Uterus (tissue), 4 donors: ENCODE data around the gene ZFP57. TPM values are rescaled to one million over a fixed set of nuclear protein-coding genes. Genes with fewer than 3 reads are reported as not detected.
A peak's percentile ranks its signal among the peaks of the same experiment; 100 is the strongest.

ENCODE experiments used
- DNase-seq, 2 donors: peaks; one replicate each; pipeline ENCODE4 v3.0.0-alpha.2; 2019 to 2020
- H3K27ac ChIP-seq, 2 donors: fragments of 200-600 bp; sonication (generic); 1 replicate in 1 of 2; 2 replicates in 1 of 2; pipeline ENCODE4 v1.5.1; 2016 to 2018
- H3K27me3 ChIP-seq, 2 donors: fragments of 200-600 bp; sonication (generic); one replicate each; pipeline ENCODE4 v1.5.1; 2018 to 2019; ENCODE audit warnings: control low read depth in 1 of 2
- H3K36me3 ChIP-seq, 2 donors: fragments of 200-600 bp; sonication (generic); one replicate each; pipeline ENCODE4 v1.5.1; 2019; ENCODE audit warnings: control low read depth in 1 of 2
- H3K4me1 ChIP-seq, 2 donors: fragments of 200-600 bp; sonication (generic); one replicate each; pipeline ENCODE4 v1.5.1; 2018 to 2019; ENCODE audit warnings: control low read depth in 1 of 2
- H3K4me3 ChIP-seq, 2 donors: fragments of 200-600 bp; sonication (generic); 1 replicate in 1 of 2; 2 replicates in 1 of 2; pipeline ENCODE4 v1.5.1; 2018 to 2019; ENCODE audit warnings: mild to moderate bottlenecking in 1 of 2
- H3K9me3 ChIP-seq, 2 donors: fragments of 200-600 bp; sonication (generic); one replicate each; pipeline ENCODE4 v1.5.1; 2019; ENCODE audit warnings: control low read depth in 1 of 2
- CTCF ChIP-seq, 4 experiments: fragments of 200-600 bp in 2 of 4; fragments of 450-650 bp in 2 of 4; sonication (generic) in 2 of 4; IDR thresholded peaks; one replicate each; pipeline ENCODE4 v1.5.1; 2016 to 2019; ENCODE audit warnings: antibody characterized with exemption in 4 of 4, mild to moderate bottlenecking in 2 of 4, moderate library complexity in 1 of 4
- POLR2A ChIP-seq, 2 donors: fragments of 450-650 bp; IDR thresholded peaks; one replicate each; pipeline ENCODE4 v1.6.1; 2016; ENCODE audit warnings: antibody characterized with exemption in 2 of 2, mild to moderate bottlenecking in 1 of 2, moderate library complexity in 1 of 2
- intact Hi-C: fragments of 100-400 bp; cut with DNase I; formaldehyde crosslinking; loops from one replicate; pipeline ENCODE4 v1.15.1; 2023; ENCODE audit warnings: low total_unique reads
- total RNA-seq, 4 donors: library from RNA; depleted of rRNA in 3 of 4; stranded (reverse); fragments of >200 nt in 3 of 4; gene quantifications; one replicate each; pipeline versions ENCODE4 v1.1.0 to v1.2.4, GENCODE V29; 2014 to 2023
- donor health status: DM: yes; HTN: yes; CAD: no.

Gene ZFP57
- total RNA-seq, 4 donors from 2014 or later, result 0.24 TPM; not detected in 3

- no peak for DNase-seq
- H3K27ac ChIP-seq, result no peak overlapping the region
- intact Hi-C loops, result no loop called here
- H3K4me1 ChIP-seq, result no peaks in the 10 kb centered on the region
- H3K27me3 ChIP-seq, result no peaks in the 10 kb centered on the region
- no peak overlapping the region for H3K4me3 ChIP-seq
- no peaks in the 10 kb centered on the region for H3K9me3 ChIP-seq
- H3K36me3 ChIP-seq, result no peaks in the 10 kb centered on the region
- TF ChIP-seq CTCF (IDR thresholded peaks at IDR 0.05) (no peak), POLR2A (IDR thresholded peaks at IDR 0.05) (no peak)
Measured at GRCh38 chr6:29652198-29652584, 28.8 kb downstream of the ZFP57 start.

GRCh38 chr6:29651413-29652197, 29.3 kb downstream of the ZFP57 start:
- H3K36me3 ChIP-seq, result no peaks in the 10 kb centered on the region
- H3K27ac ChIP-seq, result no peak overlapping the region
- no peak for TF ChIP-seq POLR2A (IDR thresholded peaks at IDR 0.05)
- TF ChIP-seq CTCF (IDR thresholded peaks at IDR 0.05), result peak; percentile 42 to 60 (median 46)
- DNase-seq, result no peak
- H3K4me1 ChIP-seq, result no peaks in the 10 kb centered on the region
- intact Hi-C loops, result no loop called here
- H3K4me3 ChIP-seq, result no peak overlapping the region
- H3K27me3 ChIP-seq, result no peaks in the 10 kb centered on the region
- H3K9me3 ChIP-seq, result no peaks in the 10 kb centered on the region

- H3K4me3 ChIP-seq, result peak overlapping the region; percentile 45 to 48
- H3K4me1 ChIP-seq, result no peaks in the 10 kb centered on the region
- DNase-seq, result peak; percentile 98 to 99
- intact Hi-C loops, result no loop called here
- peak; percentile 68 to 79 for TF ChIP-seq POLR2A (IDR thresholded peaks at IDR 0.05)
- peak; percentile 88 to 90 (median 90) for TF ChIP-seq CTCF (IDR thresholded peaks at IDR 0.05)
- H3K9me3 ChIP-seq, result no peaks in the 10 kb centered on the region
- no peaks in the 10 kb centered on the region for H3K36me3 ChIP-seq
- no peaks in the 10 kb centered on the region for H3K27me3 ChIP-seq
- peak overlapping the region; percentile 90 for H3K27ac ChIP-seq
Measured at GRCh38 chr6:29649701-29650673, 31.0 kb downstream of the ZFP57 start.

GRCh38 chr6:29647927-29648642, 32.9 kb downstream of the ZFP57 start:
- Histone ChIP-seq H3K9me3 (no peaks in the 10 kb centered on the region), H3K4me3 (no peak overlapping the region), H3K36me3 (no peaks in the 10 kb centered on the region), H3K4me1 (no peaks in the 10 kb centered on the region), H3K27ac (no peak overlapping the region), H3K27me3 (no peaks in the 10 kb centered on the region)
- TF ChIP-seq POLR2A (IDR thresholded peaks at IDR 0.05), result no peak
- TF ChIP-seq CTCF (IDR thresholded peaks at IDR 0.05), result peak in 2 of 4 experiments; percentile 10 to 23
- intact Hi-C loops, result no loop called here
- DNase-seq, result no peak
